Suprapubic skin (tissue), 4 donors: ENCODE data around the gene SMG6. TPM values are rescaled to one million over a fixed set of nuclear protein-coding genes. Genes with fewer than 3 reads are reported as not detected.

ENCODE experiments used
- DNase-seq, 2 donors: peaks; one replicate each; pipeline ENCODE4 v3.0.0-alpha.2; 2019; ENCODE audit warnings: low spot score in 2 of 2
- H3K27ac ChIP-seq: fragments of 200-600 bp; sonication (generic); one replicate; pipeline ENCODE4 v1.5.1; 2019
- H3K27me3 ChIP-seq: fragments of 200-600 bp; sonication (generic); one replicate; pipeline ENCODE4 v1.5.1; 2019
- H3K36me3 ChIP-seq: fragments of 200-600 bp; sonication (generic); one replicate; pipeline ENCODE4 v1.5.1; 2019
- H3K4me1 ChIP-seq: fragments of 200-600 bp; sonication (generic); one replicate; pipeline ENCODE4 v1.5.1; 2019
- H3K4me3 ChIP-seq: fragments of 200-600 bp; sonication (generic); one replicate; pipeline ENCODE4 v1.5.1; 2019; ENCODE audit warnings: mild to moderate bottlenecking
- H3K9me3 ChIP-seq: fragments of 200-600 bp; sonication (generic); one replicate; pipeline ENCODE4 v1.5.1; 2019
- CTCF ChIP-seq, 2 donors: fragments of 200-600 bp in 1 of 2; fragments of 450-650 bp in 1 of 2; sonication (generic) in 1 of 2; IDR thresholded peaks; one replicate each; pipeline ENCODE4 v1.5.1; 2016 to 2019; ENCODE audit warnings: antibody characterized with exemption in 2 of 2, mild to moderate bottlenecking in 1 of 2, moderate library complexity in 1 of 2
- EP300 ChIP-seq: sonication (generic); formaldehyde crosslinking; IDR thresholded peaks from one replicate; pipeline ENCODE4 v1.6.1; 2017; ENCODE audit warnings: antibody characterized with exemption
- POLR2A ChIP-seq, 2 donors: fragments of 450-650 bp; IDR thresholded peaks; one replicate each; pipeline ENCODE4 v1.6.1; 2017; ENCODE audit warnings: antibody characterized with exemption in 2 of 2, mild to moderate bottlenecking in 2 of 2, moderate library complexity in 2 of 2
- POLR2AphosphoS5 ChIP-seq, 3 donors: sonication (generic); formaldehyde crosslinking; IDR thresholded peaks; one replicate each; pipeline ENCODE4 v1.6.1; 2017; ENCODE audit warnings: antibody characterized with exemption in 3 of 3
- WGBS: methylation state at CpG from one replicate; pipeline ENCODE4 v1.1.5; 2018; 5-methylcytosine and 5-hydroxymethylcytosine counted together
- total RNA-seq, 4 donors: library from RNA; depleted of rRNA; stranded (reverse); fragments of >200 nt; gene quantifications; one replicate each; pipeline ENCODE4 v1.1.0, GENCODE V29; 2016

Gene SMG6
- total RNA-seq, 4 donors from 2014 or later, result 29.6 to 58.6 (median 45.5) TPM

GRCh38 chr17:2023692-2024571 lies 279.7 kb downstream of the SMG6 start:
- H3K9me3 ChIP-seq, result no peaks in the 10 kb centered on the region
- peak overlapping the region; percentile 43 for H3K27ac ChIP-seq
- no peaks in the 10 kb centered on the region for H3K36me3 ChIP-seq
- no peaks in the 10 kb centered on the region for H3K27me3 ChIP-seq
- DNase-seq, result peak in 1 of 2 donors; percentile 84
- H3K4me3 ChIP-seq, result peak overlapping the region; percentile 74
- H3K4me1 ChIP-seq, result peaks cover 50% of the 10 kb centered on the region
- WGBS, result 5% methylated on average over 10 of the region's 85 CpGs
- TF ChIP-seq CTCF (IDR thresholded peaks at IDR 0.05) (no peak), POLR2A (IDR thresholded peaks at IDR 0.05) (no peak), EP300 (no peak), POLR2AphosphoS5 (IDR thresholded peaks at IDR 0.05) (no peak)

- 56% methylated on average over 14 of the region's 16 CpGs for WGBS
- H3K4me3 ChIP-seq, result peak overlapping the region; percentile 74
- TF ChIP-seq CTCF (IDR thresholded peaks at IDR 0.05), result no peak
- TF ChIP-seq POLR2A (IDR thresholded peaks at IDR 0.05), result no peak
- TF ChIP-seq POLR2AphosphoS5 (IDR thresholded peaks at IDR 0.05), result no peak
- no peak for TF ChIP-seq EP300
- H3K9me3 ChIP-seq, result no peaks in the 10 kb centered on the region
- H3K27ac ChIP-seq, result no peak overlapping the region
- no peaks in the 10 kb centered on the region for H3K36me3 ChIP-seq
- DNase-seq, result no peak
- H3K27me3 ChIP-seq, result no peaks in the 10 kb centered on the region
- H3K4me1 ChIP-seq, result peaks cover 53% of the 10 kb centered on the region
These were observed 280.3 kb downstream of the SMG6 start for GRCh38 chr17:2023256-2023655.

- no peak for DNase-seq
- peaks cover 48% of the 10 kb centered on the region for H3K4me1 ChIP-seq
- TF ChIP-seq POLR2AphosphoS5 (IDR thresholded peaks at IDR 0.05) (no peak), POLR2A (IDR thresholded peaks at IDR 0.05) (no peak), CTCF (IDR thresholded peaks at IDR 0.05) (no peak), EP300 (no peak)
These were observed 280.8 kb downstream of the SMG6 start for GRCh38 chr17:2022647-2023240.

GRCh38 chr17:2020721-2021120 lies 282.9 kb downstream of the SMG6 start:
- Histone ChIP-seq H3K36me3 (no peaks in the 10 kb centered on the region), H3K27ac (no peak overlapping the region), H3K9me3 (no peaks in the 10 kb centered on the region), H3K4me3 (no peak overlapping the region), H3K27me3 (no peaks in the 10 kb centered on the region), H3K4me1 (peaks cover 51% of the 10 kb centered on the region)
- DNase-seq, result no peak
- 70% methylated on average over 8 of the region's 8 CpGs for WGBS
- TF ChIP-seq EP300 (no peak), CTCF (IDR thresholded peaks at IDR 0.05) (no peak), POLR2A (IDR thresholded peaks at IDR 0.05) (no peak), POLR2AphosphoS5 (IDR thresholded peaks at IDR 0.05) (no peak)

More at GRCh38 chr17:2022647-2023240, 280.8 kb downstream of the SMG6 start:
- no peaks in the 10 kb centered on the region for H3K36me3 ChIP-seq
- H3K9me3 ChIP-seq, result no peaks in the 10 kb centered on the region
- H3K27me3 ChIP-seq, result no peaks in the 10 kb centered on the region
- WGBS, result 67% methylated on average over 15 of the region's 15 CpGs
- H3K4me3 ChIP-seq, result no peak overlapping the region
- no peak overlapping the region for H3K27ac ChIP-seq

- no peak for DNase-seq
- no peak overlapping the region for H3K27ac ChIP-seq
- peaks cover 41% of the 10 kb centered on the region for H3K4me1 ChIP-seq
- no peaks in the 10 kb centered on the region for H3K9me3 ChIP-seq
- no peak overlapping the region for H3K4me3 ChIP-seq
- WGBS, result 87% methylated on average over 8 of the region's 8 CpGs
- H3K27me3 ChIP-seq, result no peaks in the 10 kb centered on the region
- TF ChIP-seq POLR2A (IDR thresholded peaks at IDR 0.05) (no peak), POLR2AphosphoS5 (IDR thresholded peaks at IDR 0.05) (no peak), EP300 (no peak), CTCF (IDR thresholded peaks at IDR 0.05) (no peak)
- H3K36me3 ChIP-seq, result no peaks in the 10 kb centered on the region
These were observed 283.9 kb downstream of the SMG6 start for GRCh38 chr17:2019723-2020122.
